ENCODE data around the gene TMED6.
A peak's percentile ranks its signal among the peaks of the same experiment; 100 is the strongest.

Gene TMED6

DNA sequence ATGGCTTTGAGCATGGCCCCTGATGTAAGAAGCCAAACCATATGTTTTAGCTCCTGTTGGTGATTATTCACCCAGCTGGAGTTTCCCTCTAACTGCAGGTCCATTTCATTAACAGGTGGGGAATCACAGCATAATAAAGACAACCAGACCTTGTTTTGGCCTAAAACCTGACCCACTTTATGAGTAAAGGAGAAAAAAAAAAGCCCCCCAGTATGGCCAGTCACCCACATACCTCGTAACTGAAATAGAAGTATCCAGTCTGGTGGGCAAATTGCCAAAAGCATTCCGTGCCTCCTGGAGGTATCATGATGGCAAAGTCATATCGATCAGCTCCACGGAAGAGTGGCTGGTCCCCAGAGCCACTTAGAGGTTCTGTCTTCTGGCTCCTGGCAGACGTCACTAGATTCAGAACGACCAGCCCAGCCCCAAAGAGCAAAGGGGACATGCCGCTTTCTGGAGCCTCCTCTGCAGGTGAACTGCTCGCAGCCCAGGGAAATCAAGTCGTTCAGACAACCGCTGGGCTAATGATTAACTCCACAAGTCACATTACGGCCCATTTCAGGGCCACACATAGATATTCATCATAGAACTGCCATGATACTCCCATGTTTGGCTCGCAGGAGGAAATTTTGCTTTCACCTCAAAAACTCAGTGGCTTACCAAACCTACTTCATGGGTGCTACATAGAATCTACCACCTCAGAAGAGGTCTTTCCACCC is at the start of gene TMED6:
TMED6 (minus strand) TSS at position 478 of the 719 bp plus-strand sequence; CDS start at position 445, 33 bp downstream.
- no peak for DNase-seq (ENCODE audit: low spot score)

DNA sequence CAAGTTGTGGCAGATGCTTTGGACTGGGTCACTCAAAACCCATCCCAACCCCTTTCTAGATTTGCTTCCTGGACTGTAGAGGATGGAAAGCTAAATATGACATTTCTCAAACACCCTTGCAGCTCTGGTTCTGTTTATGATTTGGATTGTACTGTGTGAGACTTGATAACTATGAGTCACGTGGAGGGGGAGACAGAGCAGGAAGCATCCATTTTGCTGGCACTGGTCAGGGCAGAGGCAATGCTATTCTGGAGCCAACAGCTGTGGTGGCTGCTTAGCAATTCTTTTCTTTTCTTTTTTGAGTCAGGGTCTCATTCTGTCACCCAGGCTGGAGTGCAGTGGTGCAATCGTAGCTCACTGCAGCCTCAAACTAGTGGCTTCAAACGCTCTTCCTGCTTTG is 47.8 kb upstream of the TMED6 start:
- DNase-seq (ENCODE audit: low spot score), result no peak

- DNase-seq (ENCODE audit: low spot score), result peak; percentile 72
These were observed 46.4 kb upstream of the TMED6 start for GRCh38 chr16:69397821-69398521.

GRCh38 chr16:69396187-69397061 is 44.8 kb upstream of the TMED6 start:
- peak; percentile 80 for DNase-seq (ENCODE audit: low spot score)

- DNase-seq (ENCODE audit: low spot score), result no peak
These were observed 44.2 kb upstream of the TMED6 start for GRCh38 chr16:69395859-69396186.

- DNase-seq (ENCODE audit: low spot score), result no peak
These were observed 42.6 kb upstream of the TMED6 start for GRCh38 chr16:69393898-69394849.

GRCh38 chr16:69386596-69386995 is 35.0 kb upstream of the TMED6 start:
- no peak for DNase-seq (ENCODE audit: low spot score)

- DNase-seq (ENCODE audit: low spot score), result no peak
These were observed 33.4 kb upstream of the TMED6 start for GRCh38 chr16:69384974-69385373.

GRCh38 chr16:69382421-69382820 is 30.8 kb upstream of the TMED6 start:
- no peak for DNase-seq (ENCODE audit: low spot score)

GRCh38 chr16:69381231-69381630 is 29.6 kb upstream of the TMED6 start:
- no peak for DNase-seq (ENCODE audit: low spot score)

DNA sequence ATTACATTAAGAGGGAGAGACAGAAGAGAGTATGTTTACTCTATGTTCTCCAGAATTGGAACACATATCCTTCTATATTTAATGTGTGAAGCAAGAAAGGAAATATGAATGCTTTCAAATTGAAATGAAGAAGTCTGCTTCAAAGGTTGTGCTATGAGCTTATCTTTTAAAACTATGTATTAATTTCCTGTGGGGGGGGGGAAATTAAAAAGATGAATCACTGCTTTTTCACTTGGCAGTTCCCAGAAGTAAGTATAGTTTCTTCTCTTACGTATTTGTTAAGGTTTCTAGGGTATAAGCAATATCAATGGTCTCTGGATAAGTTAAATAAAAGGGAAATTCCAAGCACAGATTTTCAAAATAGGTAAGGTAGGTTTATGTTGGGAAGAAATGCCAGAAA is 27.2 kb upstream of the TMED6 start:
- DNase-seq (ENCODE audit: low spot score), result no peak

- DNase-seq (ENCODE audit: low spot score), result no peak
These were observed 26.4 kb upstream of the TMED6 start for GRCh38 chr16:69378036-69378435.

GRCh38 chr16:69376393-69377059 is 24.9 kb upstream of the TMED6 start:
- DNase-seq (ENCODE audit: low spot score), result no peak

DNA sequence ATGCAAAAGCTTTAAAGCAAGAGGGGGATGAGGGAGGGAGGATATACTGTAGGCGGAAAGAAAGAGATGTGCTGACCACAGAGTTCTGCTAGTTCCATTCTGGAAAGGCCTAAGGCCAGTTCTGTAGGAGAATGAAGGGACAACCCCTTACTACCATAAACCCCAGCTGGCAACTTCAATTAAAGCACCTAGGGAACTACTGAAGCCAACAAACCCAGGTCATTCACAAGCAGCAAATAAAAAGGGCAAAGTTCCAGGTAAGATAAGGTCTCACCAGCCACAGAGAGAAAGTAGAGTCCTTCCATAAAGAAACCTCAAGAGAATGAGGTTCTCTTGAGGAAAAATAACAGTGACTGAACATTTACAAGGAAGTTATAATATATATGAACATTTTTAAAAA is 21.4 kb upstream of the TMED6 start:
- no peak for DNase-seq (ENCODE audit: low spot score)

DNA sequence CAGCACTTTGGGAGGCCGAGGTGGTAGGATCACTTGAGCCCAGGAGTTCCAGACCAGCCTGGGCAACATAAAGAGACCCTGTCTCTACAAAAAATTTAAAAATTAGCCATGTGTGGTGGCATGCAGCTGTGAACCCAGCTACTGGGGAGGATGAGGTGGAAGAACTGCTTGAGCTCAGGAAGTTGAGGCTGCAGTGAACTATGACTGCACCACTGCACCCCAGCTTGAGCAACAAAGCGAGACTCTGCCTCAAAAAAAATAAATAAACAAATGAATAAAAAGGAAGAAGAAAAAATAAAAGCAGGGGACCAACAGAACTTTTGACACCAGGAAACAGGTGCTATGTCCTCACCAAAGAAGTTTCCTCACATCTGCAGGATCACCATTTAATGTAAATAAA is 20.0 kb upstream of the TMED6 start:
- no peak for DNase-seq (ENCODE audit: low spot score)

GRCh38 chr16:69368866-69369265 is 17.3 kb upstream of the TMED6 start:
- DNase-seq (ENCODE audit: low spot score), result no peak

DNA sequence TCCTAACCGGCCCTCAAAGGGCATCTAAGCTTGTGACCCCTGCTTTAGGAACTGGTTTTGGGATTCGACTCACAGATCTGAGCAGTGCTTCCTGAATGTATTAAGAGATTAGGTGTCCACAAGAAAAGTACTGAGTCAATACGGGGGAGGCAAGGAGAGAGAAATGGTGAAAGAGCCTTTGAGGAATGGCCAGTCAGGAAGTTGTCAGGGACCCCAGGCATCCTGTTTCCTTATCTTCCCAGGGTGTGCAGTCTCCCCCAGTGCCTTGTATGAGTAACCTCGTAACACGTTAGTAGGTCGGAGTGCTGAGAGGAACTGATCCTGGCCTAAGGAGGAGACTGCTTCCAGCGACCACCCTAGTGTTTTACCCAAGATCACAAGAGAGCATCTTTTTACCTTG is 16.4 kb upstream of the TMED6 start:
- DNase-seq (ENCODE audit: low spot score), result no peak

DNA sequence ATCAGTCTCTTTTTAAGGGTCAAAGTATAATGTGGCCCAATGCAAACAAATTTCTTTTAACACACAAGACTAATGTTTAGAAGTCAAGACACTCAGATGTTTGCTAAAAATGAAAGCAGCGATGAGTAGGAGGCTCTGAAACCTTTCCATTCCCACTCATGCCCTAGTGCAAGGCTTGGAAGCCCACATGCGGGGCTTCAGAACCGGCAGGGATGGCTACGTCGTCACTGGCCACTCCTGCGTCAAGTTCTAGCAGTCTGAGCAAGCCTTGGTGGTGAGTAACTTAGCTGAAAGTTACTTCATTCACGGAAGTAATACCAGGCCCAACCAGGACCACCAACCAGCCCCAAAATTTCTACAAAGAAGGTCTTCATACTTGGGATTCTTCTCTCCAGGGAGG is 14.8 kb upstream of the TMED6 start:
- no peak for DNase-seq (ENCODE audit: low spot score)

GRCh38 chr16:69365901-69366300 is 14.3 kb upstream of the TMED6 start:
- DNase-seq (ENCODE audit: low spot score), result no peak

- no peak for DNase-seq (ENCODE audit: low spot score)
These were observed 12.5 kb upstream of the TMED6 start for GRCh38 chr16:69364088-69364487.

GRCh38 chr16:69363281-69363717 is 11.7 kb upstream of the TMED6 start:
- DNase-seq (ENCODE audit: low spot score), result no peak

Data from AG20443 (cell line).